BLaER1 (cell line): ENCODE data around the gene PAH.
A peak's percentile ranks its signal among the peaks of the same experiment; 100 is the strongest.

Experiments
- H3K27ac ChIP-seq: shearing (Covaris generic); formaldehyde crosslinking; 2 replicates; pipeline ENCODE4 v1.8.1; 2022
- H3K27me3 ChIP-seq: shearing (Covaris generic); formaldehyde crosslinking; 2 replicates; pipeline ENCODE4 v1.8.1; 2022
- H3K36me3 ChIP-seq: shearing (Covaris generic); formaldehyde crosslinking; 2 replicates; pipeline ENCODE4 v1.8.1; 2022
- H3K4me1 ChIP-seq: shearing (Covaris generic); formaldehyde crosslinking; 2 replicates; pipeline ENCODE4 v1.8.1; 2022
- H3K4me2 ChIP-seq: shearing (Covaris generic); formaldehyde crosslinking; 2 replicates; pipeline ENCODE4 v1.8.1; 2022
- H3K4me3 ChIP-seq: shearing (Covaris generic); formaldehyde crosslinking; 2 replicates; pipeline ENCODE4 v1.8.1; 2022
- H3K9ac ChIP-seq: shearing (Covaris generic); formaldehyde crosslinking; 2 replicates; pipeline ENCODE4 v1.8.1; 2022
- H3K9me3 ChIP-seq: shearing (Covaris generic); formaldehyde crosslinking; 2 replicates; pipeline ENCODE4 v1.8.1; 2022
- H4K20me1 ChIP-seq: shearing (Covaris generic); formaldehyde crosslinking; 2 replicates; pipeline ENCODE4 v1.8.1; 2022
- Cebpa-rat ChIP-seq: shearing (Covaris generic); IDR thresholded peaks from 2 replicates; pipeline ENCODE4 v1.8.1; 2022

PAH gene

DNA sequence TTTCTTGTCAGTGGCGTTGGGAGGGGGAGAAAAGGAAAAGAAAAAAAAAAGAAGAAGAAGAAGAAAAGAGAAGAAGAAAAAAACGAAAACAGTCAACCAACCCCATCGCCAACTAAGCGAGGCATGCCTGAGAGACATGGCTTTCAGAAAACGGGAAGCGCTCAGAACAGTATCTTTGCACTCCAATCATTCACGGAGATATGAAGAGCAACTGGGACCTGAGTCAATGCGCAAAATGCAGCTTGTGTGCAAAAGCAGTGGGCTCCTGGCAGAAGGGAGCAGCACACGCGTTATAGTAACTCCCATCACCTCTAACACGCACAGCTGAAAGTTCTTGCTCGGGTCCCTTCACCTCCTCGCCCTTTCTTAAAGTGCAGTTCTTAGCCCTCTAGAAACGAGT is 42.3 kb upstream of the PAH start:
- TF ChIP-seq Cebpa-rat = no peak
- no peak overlapping the region for H3K4me2 ChIP-seq

DNA sequence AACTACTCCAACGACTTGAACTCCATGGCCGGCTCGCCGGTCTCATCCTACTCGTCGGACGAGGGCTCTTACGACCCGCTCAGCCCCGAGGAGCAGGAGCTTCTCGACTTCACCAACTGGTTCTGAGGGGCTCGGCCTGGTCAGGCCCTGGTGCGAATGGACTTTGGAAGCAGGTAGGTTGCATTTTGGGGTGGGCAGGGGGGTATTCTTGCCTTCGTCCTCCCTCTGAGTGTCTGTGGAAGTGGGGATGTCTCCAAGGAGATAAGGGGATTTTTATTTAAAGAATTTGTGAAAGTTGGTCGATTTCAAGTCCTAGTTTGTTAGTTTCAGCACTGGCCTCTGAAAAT is 41.8 kb upstream of the PAH start:
- Histone ChIP-seq H3K36me3 (no peaks in the 10 kb centered on the region), H3K9me3 (peaks cover 3% of the 10 kb centered on the region), H3K4me1 (peaks cover 10% of the 10 kb centered on the region), H3K4me3 (peak overlapping the region; percentile 70), H3K27ac (no peak overlapping the region), H3K9ac (no peak overlapping the region), H3K4me2 (peak overlapping the region; percentile 98), H3K27me3 (peaks cover 96% of the 10 kb centered on the region), H4K20me1 (peaks cover 16% of the 10 kb centered on the region)
- TF ChIP-seq Cebpa-rat = no peak

More for the DNA sequence above, 42.3 kb upstream of the PAH start:
- Histone ChIP-seq H3K36me3 (no peaks in the 10 kb centered on the region), H3K4me1 (peaks cover 10% of the 10 kb centered on the region), H3K27ac (no peak overlapping the region), H3K9ac (no peak overlapping the region), H3K4me3 (no peak overlapping the region), H4K20me1 (peaks cover 16% of the 10 kb centered on the region), H3K9me3 (peaks cover 9% of the 10 kb centered on the region), H3K27me3 (peaks cover 96% of the 10 kb centered on the region)

DNA sequence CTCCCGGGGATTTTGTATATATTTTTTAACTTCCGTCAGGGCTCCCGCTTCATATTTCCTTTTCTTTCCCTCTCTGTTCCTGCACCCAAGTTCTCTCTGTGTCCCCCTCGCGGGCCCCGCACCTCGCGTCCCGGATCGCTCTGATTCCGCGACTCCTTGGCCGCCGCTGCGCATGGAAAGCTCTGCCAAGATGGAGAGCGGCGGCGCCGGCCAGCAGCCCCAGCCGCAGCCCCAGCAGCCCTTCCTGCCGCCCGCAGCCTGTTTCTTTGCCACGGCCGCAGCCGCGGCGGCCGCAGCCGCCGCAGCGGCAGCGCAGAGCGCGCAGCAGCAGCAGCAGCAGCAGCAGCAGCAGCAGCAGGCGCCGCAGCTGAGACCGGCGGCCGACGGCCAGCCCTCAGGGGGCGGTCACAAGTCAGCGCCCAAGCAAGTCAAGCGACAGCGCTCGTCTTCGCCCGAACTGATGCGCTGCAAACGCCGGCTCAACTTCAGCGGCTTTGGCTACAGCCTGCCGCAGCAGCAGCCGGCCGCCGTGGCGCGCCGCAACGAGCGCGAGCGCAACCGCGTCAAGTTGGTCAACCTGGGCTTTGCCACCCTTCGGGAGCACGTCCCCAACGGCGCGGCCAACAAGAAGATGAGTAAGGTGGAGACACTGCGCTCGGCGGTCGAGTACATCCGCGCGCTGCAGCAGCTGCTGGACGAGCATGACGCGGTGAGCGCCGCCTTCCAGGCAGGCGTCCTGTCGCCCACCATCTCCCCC is 41.2 kb upstream of the PAH start:
- Histone ChIP-seq H3K27me3 (peaks cover 96% of the 10 kb centered on the region), H3K27ac (no peak overlapping the region), H3K4me3 (peak overlapping the region; percentile 70), H4K20me1 (peaks cover 16% of the 10 kb centered on the region), H3K36me3 (no peaks in the 10 kb centered on the region), H3K4me1 (peaks cover 10% of the 10 kb centered on the region), H3K4me2 (peak overlapping the region; percentile 98), H3K9ac (no peak overlapping the region; the same call in 1 of the 2 replicates), H3K9me3 (no peaks in the 10 kb centered on the region)
- TF ChIP-seq Cebpa-rat = no peak

DNA sequence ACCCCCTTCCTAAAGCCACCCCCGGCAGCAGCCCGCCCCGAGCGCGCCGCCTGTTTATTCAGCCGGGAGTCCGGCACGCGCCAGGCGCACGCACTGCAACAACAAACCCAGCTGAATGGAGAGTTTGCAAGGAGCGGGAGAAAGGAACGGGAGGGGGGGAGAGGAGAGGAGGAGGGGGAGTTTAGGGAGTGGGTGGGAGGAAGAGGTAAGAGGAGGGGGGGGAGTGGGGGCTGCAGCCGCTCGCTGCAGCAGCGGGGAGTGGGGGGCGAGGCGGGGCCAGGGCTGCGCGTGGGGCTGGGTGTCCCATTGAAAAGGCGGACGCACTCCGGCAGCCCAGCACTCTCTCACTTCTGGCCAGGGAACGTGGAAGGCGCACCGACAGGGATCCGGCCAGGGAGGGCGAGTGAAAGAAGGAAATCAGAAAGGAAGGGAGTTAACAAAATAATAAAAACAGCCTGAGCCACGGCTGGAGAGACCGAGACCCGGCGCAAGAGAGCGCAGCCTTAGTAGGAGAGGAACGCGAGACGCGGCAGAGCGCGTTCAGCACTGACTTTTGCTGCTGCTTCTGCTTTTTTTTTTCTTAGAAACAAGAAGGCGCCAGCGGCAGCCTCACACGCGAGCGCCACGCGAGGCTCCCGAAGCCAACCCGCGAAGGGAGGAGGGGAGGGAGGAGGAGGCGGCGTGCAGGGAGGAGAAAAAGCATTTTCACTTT is 40.5 kb upstream of the PAH start, which contains the start of gene ASCL1:
ASCL1 (plus strand) TSS at position 336 of the 712 bp plus-strand sequence. CDS start 571 bp downstream, outside the sequence.
- Histone ChIP-seq H3K9ac (no peak within 1 kb of the TSS; the same call in 1 of the 2 replicates), H3K4me1 (peaks cover 10% of the 10 kb centered on the region), H3K9me3 (no peaks in the 10 kb centered on the region), H3K27me3 (peaks cover 95% of the 10 kb centered on the region), H3K4me3 (peak within 1 kb of the TSS; percentile 70), H3K36me3 (no peaks in the 10 kb centered on the region), H3K27ac (no peak within 1 kb of the TSS), H4K20me1 (peaks cover 16% of the 10 kb centered on the region), H3K4me2 (peak within 1 kb of the TSS; percentile 98)
- TF ChIP-seq Cebpa-rat = no peak

DNA sequence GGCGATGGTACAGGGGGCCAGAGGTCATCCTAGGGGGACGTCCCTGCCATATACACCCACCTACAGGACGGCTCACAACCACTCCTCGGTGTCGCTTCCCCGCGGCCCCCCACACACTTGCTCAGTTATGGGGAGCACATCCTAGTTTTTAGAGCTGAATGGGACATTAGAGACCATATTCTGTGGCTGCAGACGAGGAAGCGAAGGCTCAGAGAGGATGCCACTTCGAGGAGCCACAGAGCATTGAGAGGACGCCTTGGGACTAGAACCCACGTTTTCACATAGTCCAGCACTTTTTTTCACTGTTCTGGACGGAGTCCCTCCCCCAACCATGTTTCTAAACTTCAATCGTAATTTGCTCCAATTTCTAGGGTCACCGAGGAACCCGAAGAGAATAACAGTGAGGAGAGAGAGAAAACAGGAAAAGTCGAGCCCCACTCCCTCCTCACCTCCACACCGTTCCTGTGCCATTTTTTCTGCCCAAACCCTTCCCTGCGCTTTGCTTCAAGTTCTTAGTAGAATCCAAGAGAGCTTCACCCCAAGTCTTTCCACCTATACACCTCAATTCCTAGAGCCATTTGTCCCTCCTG is 39.8 kb upstream of the PAH start:
- no peaks in the 10 kb centered on the region for H3K9me3 ChIP-seq

DNA sequence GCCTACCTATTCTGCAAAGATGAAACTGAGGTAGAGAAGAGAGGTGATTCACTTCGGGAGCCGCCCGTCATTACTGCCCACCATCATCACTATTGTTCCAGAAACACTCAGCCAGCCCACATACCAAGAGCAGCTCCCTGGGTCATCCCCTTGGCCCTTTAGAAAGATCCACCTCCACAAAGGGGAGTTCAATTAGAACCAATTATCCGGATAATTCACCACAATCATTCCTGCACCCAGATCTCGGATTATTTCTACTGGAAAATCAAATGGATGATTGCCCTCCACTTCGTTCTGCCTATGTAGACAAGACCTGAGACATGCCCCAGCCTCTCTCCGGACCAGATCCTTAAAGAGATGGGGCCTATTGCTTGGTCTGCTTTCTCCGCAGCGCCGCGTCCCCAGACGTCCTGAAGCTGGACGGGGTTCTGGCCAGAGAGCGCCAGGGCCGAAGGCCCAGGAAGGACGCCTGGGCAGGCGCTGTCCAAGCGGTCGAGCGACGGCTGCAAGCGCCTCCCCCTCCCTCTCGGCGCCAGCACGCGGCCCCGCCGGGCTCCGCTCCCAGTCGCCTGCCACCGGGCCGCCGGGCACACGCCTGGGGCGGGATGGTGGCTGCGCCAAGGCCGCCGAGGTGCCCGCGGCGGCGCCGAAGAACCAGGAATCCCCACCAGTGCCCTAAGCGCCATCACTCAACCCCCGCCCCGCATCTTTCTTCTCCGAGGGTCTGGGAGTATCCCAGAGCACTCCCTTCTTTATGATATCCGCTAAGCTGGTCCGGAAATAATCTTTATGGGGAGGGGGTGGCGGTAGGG is 39.1 kb upstream of the PAH start:
- Histone ChIP-seq H3K27me3 (peaks cover 97% of the 10 kb centered on the region), H3K4me2 (no peak overlapping the region), H3K36me3 (no peaks in the 10 kb centered on the region), H4K20me1 (peaks cover 16% of the 10 kb centered on the region), H3K9me3 (no peaks in the 10 kb centered on the region), H3K4me3 (no peak overlapping the region), H3K27ac (no peak overlapping the region), H3K9ac (no peak overlapping the region), H3K4me1 (peaks cover 10% of the 10 kb centered on the region)
- no peak for TF ChIP-seq Cebpa-rat

More for the DNA sequence above, 39.8 kb upstream of the PAH start:
- Histone ChIP-seq H3K4me1 (peaks cover 10% of the 10 kb centered on the region), H3K27me3 (peaks cover 97% of the 10 kb centered on the region), H3K9ac (no peak overlapping the region), H3K36me3 (no peaks in the 10 kb centered on the region), H3K4me3 (peak overlapping the region; percentile 70; the same call in 1 of the 2 replicates), H3K4me2 (peak overlapping the region; percentile 98), H4K20me1 (peaks cover 16% of the 10 kb centered on the region), H3K27ac (no peak overlapping the region)
- TF ChIP-seq Cebpa-rat = no peak

DNA sequence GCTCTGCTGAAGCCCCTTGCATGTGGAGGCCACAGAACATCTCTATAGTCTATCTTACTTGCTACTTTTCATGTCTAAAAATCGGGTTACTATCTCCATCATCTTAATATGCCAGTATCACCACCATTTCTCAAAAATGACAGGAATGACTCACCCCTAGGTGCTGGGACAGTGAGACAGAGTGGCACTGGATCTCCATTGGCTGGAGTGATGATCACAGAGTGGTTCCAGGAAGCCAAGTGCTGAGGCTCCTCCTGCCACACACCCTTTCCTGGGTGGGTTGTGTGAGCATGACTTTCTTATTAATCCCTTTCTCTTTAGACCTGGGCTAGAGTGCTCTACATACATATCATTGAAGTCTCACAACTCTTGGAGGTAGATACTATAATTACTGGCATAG is 37.1 kb upstream of the PAH start:
- H3K9ac ChIP-seq = no peak overlapping the region
- H3K27me3 ChIP-seq = peaks cover 97% of the 10 kb centered on the region
- H3K9me3 ChIP-seq = no peaks in the 10 kb centered on the region
- H3K4me1 ChIP-seq = peaks cover 10% of the 10 kb centered on the region
- no peak for TF ChIP-seq Cebpa-rat
- H3K4me3 ChIP-seq = no peak overlapping the region
- H3K4me2 ChIP-seq = no peak overlapping the region
- no peaks in the 10 kb centered on the region for H3K36me3 ChIP-seq
- peaks cover 8% of the 10 kb centered on the region for H4K20me1 ChIP-seq
- no peak overlapping the region for H3K27ac ChIP-seq

DNA sequence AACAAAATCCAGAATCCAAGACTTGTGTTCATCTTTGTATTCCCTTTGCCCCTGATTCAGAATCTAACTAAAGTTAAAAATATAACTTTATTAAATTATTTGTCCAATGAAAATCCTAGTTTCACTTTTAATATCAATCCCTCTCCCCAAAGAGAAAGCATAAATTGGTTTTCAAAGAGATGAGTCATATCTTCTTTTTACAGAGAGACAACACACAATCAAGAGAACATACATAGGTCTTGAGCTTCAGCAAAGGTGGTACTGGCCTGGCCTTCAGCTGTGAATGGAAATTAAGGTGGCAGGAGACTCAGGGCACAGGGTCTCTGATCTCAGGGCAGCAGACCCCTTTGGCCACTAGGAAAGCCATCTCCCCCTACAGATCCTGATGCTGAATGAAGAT is 36.2 kb upstream of the PAH start:
- Histone ChIP-seq H3K36me3 (no peaks in the 10 kb centered on the region), H3K4me2 (no peak overlapping the region), H3K27ac (no peak overlapping the region), H4K20me1 (no peaks in the 10 kb centered on the region; the same call in 1 of the 2 replicates), H3K27me3 (peaks cover 90% of the 10 kb centered on the region), H3K9me3 (no peaks in the 10 kb centered on the region), H3K4me1 (peaks cover 6% of the 10 kb centered on the region), H3K9ac (no peak overlapping the region), H3K4me3 (no peak overlapping the region)
- TF ChIP-seq Cebpa-rat = no peak

DNA sequence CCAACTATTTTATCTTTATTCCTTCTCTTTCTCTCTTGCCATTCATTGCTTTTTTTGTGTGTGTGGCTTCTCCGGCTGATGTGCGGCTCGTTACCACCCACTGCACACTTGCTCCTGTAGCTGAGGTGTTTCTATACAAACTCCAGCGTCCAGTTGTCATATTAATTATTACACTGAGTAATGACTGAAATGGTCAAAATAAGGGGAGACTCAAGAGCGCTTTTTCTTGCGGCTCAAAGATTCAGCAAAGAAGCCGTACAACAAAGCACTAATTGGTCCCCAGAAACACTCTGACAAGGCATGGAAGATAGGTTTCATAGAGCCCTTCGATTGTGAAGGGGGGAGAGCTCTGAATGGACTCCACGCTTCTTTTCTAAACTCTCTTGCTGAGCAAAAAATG is 34.8 kb upstream of the PAH start:
- no peaks in the 10 kb centered on the region; the same call in 1 of the 2 replicates for H4K20me1 ChIP-seq
- H3K4me3 ChIP-seq = no peak overlapping the region
- H3K27ac ChIP-seq = no peak overlapping the region
- H3K4me2 ChIP-seq = no peak overlapping the region
- no peak for TF ChIP-seq Cebpa-rat
- H3K36me3 ChIP-seq = no peaks in the 10 kb centered on the region
- H3K9ac ChIP-seq = no peak overlapping the region
- no peaks in the 10 kb centered on the region for H3K9me3 ChIP-seq
- H3K27me3 ChIP-seq = peaks cover 78% of the 10 kb centered on the region
- peaks cover 3% of the 10 kb centered on the region for H3K4me1 ChIP-seq
